K562 (cell line): ENCODE results near the gene NFYC. TPM values are rescaled to one million over a fixed set of nuclear protein-coding genes. Genes with fewer than 3 reads are reported as not detected.

Experiments used
- CEBPZ ChIP-seq: fragments of 150-350 bp; IDR thresholded peaks from 2 replicates; pipeline ENCODE4 v1.6.1; 2014; ENCODE audit warnings: low read depth, mild to moderate bottlenecking, low read length, borderline replicate concordance
- ELF1 ChIP-seq: fragments of 200-800 bp; sonication (Bioruptor generic); IDR thresholded peaks from 2 replicates; pipeline ENCODE4 v1.6.1; 2016; ENCODE audit warnings: missing genetic modification characterization, missing compliant biosample characterization
- GABPA ChIP-seq: fragments of 200-800 bp; sonication (Bioruptor generic); conservative IDR thresholded peaks from 2 replicates; pipeline ENCODE4 v1.6.1; 2016; ENCODE audit warnings: low read depth, missing genetic modification characterization, missing compliant biosample characterization
- HDGF ChIP-seq: fragments of 450-650 bp; IDR thresholded peaks from 2 replicates; pipeline ENCODE4 v1.6.1; 2016
- KLF13 ChIP-seq: fragments of 450-650 bp; IDR thresholded peaks from 2 replicates; pipeline ENCODE4 v1.6.1; 2016; ENCODE audit warnings: missing genetic modification characterization, low read depth, mild to moderate bottlenecking, missing compliant biosample characterization, moderate library complexity, borderline replicate concordance
- LEF1 ChIP-seq: fragments of 450-650 bp; IDR thresholded peaks from 2 replicates; pipeline ENCODE4 v1.6.1; 2016; ENCODE audit warnings: mild to moderate bottlenecking
- NONO ChIP-seq, 2 experiments: fragments of 200-400 bp in 1 of 2; fragments of 450-650 bp in 1 of 2; formaldehyde crosslinking in 1 of 2; IDR thresholded peaks; 2 replicates each; pipeline ENCODE4 v1.6.1; 2017; ENCODE audit warnings: low read depth in 2 of 2, mild to moderate bottlenecking in 2 of 2, moderate library complexity in 2 of 2, low read length in 1 of 2
- NR2C1 ChIP-seq, 2 experiments: fragments of 450-650 bp; IDR thresholded peaks; 2 replicates each; pipeline ENCODE4 v1.6.1; 2017; ENCODE audit warnings: mild to moderate bottlenecking in 2 of 2, antibody characterized with exemption in 1 of 2, inconsistent platforms in 1 of 2, missing compliant biosample characterization in 1 of 2, missing genetic modification characterization in 1 of 2
- POLR2AphosphoS5 ChIP-seq: IDR thresholded peaks from 2 replicates; pipeline ENCODE4 v1.6.1; 2011; ENCODE audit warnings: mild to moderate bottlenecking, low read depth, low read length, moderate library complexity; ENCODE audit not compliant: control insufficient read depth, insufficient read depth
- ZBTB12 ChIP-seq: fragments of 250-450 bp; sonication (Bioruptor Pico); IDR thresholded peaks from 2 replicates; pipeline ENCODE4 v1.4.0; 2020
- ZNF407 ChIP-seq: fragments of 450-650 bp; IDR thresholded peaks from 2 replicates; pipeline ENCODE4 v1.6.1; 2016; ENCODE audit warnings: low read depth
- polyA plus RNA-seq, 8 experiments: library from polyadenylated mRNA; depleted of rRNA in 4 of 8; stranded (reverse) in 5 of 8; unstranded in 3 of 8; fragments of >200 nt; fragmentation: Nextera tagmentation in 2 of 8; fragmentation: Illumina TruSeq in 1 of 8; extraction: Ambion mirVana in 2 of 8; extraction: Trizol in 1 of 8; gene quantifications; 2 replicates each; pipeline versions ENCODE4 v1.2.1 to v1.2.3, GENCODE V29; 2011 to 2014; ENCODE audit warnings: inconsistent platforms in 1 of 8, missing spikeins in 1 of 8
- total RNA-seq, 7 experiments: library from RNA; depleted of rRNA in 6 of 7; stranded (reverse); fragments of >200 nt in 6 of 7; fragmentation: Illumina TruSeq in 2 of 7; extraction: Trizol in 2 of 7; gene quantifications; 2 replicates each; pipeline versions ENCODE4 v1.2.1 to v1.2.3, GENCODE V29; 2011 to 2021; ENCODE audit warnings: low replicate concordance in 1 of 7
- TF ChIP-seq, protein P1 (sequence below): sonication (generic); formaldehyde crosslinking; IDR thresholded peaks from 2 replicates; pipeline ENCODE4 v1.8.0; 2022; ENCODE audit warnings: missing genetic modification reagents, mild to moderate bottlenecking, moderate library complexity, borderline replicate concordance

NFYC gene
- total and polyA plus RNA-seq, 9 of the 15 experiments (the other 6 are each of a cell fraction or from before 2014, with no cell fraction given) = 4.8 to 59.8 (median 41.1) TPM

- TF ChIP-seq ELF1 (tag) (peak; percentile 92), LEF1 (peak; percentile 77; the same call in 1 of the 2 replicates), POLR2AphosphoS5 (peak; percentile 81), ZBTB12 (peak; percentile 43; the same call in 1 of the 2 replicates), GABPA (tag) (peak; percentile 91), ZNF407 (no peak), NONO (IDR thresholded peaks at IDR 0.05; ENCODE audit: low read depth in 2 of 2, low read length in 1 of 2) (no peak), KLF13 (tag) (no peak), CEBPZ (peak; percentile 84; the same call in 1 of the 2 replicates), HDGF (no peak), NR2C1 (IDR thresholded peaks at IDR 0.05) (peak; percentile 80), NR2C1 (tag; IDR thresholded peaks at IDR 0.05) (peak; percentile 79)
- TF ChIP-seq, protein P1, sequence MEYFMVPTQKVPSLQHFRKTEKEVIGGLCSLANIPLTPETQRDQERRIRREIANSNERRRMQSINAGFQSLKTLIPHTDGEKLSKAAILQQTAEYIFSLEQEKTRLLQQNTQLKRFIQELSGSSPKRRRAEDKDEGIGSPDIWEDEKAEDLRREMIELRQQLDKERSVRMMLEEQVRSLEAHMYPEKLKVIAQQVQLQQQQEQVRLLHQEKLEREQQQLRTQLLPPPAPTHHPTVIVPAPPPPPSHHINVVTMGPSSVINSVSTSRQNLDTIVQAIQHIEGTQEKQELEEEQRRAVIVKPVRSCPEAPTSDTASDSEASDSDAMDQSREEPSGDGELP (CRISPR knock-in tag) = peak; percentile 46; the same call in 1 of the 2 replicates
These were observed 17.7 kb downstream of the NFYC start (continued) for GRCh38 chr1:40709100-40709801.
